ENCODE measurements around the gene APBA2. TPM values are rescaled to one million over a fixed set of nuclear protein-coding genes. Genes with fewer than 3 reads are reported as not detected.
"Not testable (repeated sequence)": the region's sequence is repeated elsewhere in the genome, so short reads cannot be mapped to it uniquely, and the experiment has no call there.

Gene APBA2
- polyA plus RNA-seq, 1 donor = 4.4 TPM

GRCh38 chr15:28879551-28879950, 6.2 kb upstream of the APBA2 start:
- DNase-seq = no peak

GRCh38 chr15:28880680-28881079, 5.1 kb upstream of the APBA2 start:
- DNase-seq = no peak

- no peak for DNase-seq
These were observed 4.6 kb upstream of the APBA2 start for GRCh38 chr15:28881170-28881569.

- no peak for DNase-seq
These were observed 4.2 kb upstream of the APBA2 start for GRCh38 chr15:28881600-28881999.

GRCh38 chr15:28884151-28884940, 1.4 kb upstream of the APBA2 start:
- DNase-seq = no peak

GRCh38 chr15:28885128-28885629, 595 bp upstream of the APBA2 start:
- DNase-seq = no peak

- DNase-seq = no peak
These were observed 911 bp downstream of the APBA2 start for GRCh38 chr15:28886431-28887338.

GRCh38 chr15:28887339-28888174, 1.8 kb downstream of the APBA2 start:
- no peak for DNase-seq

- no peak for DNase-seq
These were observed 2.6 kb downstream of the APBA2 start for GRCh38 chr15:28888302-28888894.

GRCh38 chr15:28888900-28889299, 3.1 kb downstream of the APBA2 start:
- DNase-seq = no peak

GRCh38 chr15:28889346-28889745, 3.6 kb downstream of the APBA2 start:
- DNase-seq = no peak

- DNase-seq = not testable (repeated sequence)
These were observed 4.1 kb downstream of the APBA2 start for GRCh38 chr15:28889871-28890270.

- DNase-seq = not testable (repeated sequence)
These were observed 4.5 kb downstream of the APBA2 start for GRCh38 chr15:28890291-28890690.

- DNase-seq = no peak
These were observed 5.1 kb downstream of the APBA2 start for GRCh38 chr15:28890711-28891495.

GRCh38 chr15:28891588-28891987, 5.8 kb downstream of the APBA2 start:
- DNase-seq = no peak

GRCh38 chr15:28892789-28893610, 7.2 kb downstream of the APBA2 start:
- no peak for DNase-seq

- no peak for DNase-seq
These were observed 8.9 kb downstream of the APBA2 start for GRCh38 chr15:28894631-28895030.

- DNase-seq = no peak
These were observed 9.4 kb downstream of the APBA2 start for GRCh38 chr15:28895146-28895545.

- no peak for DNase-seq
These were observed 9.8 kb downstream of the APBA2 start for GRCh38 chr15:28895566-28895965.

- DNase-seq = no peak
These were observed 11.2 kb downstream of the APBA2 start for GRCh38 chr15:28896951-28897350.
